Adrenal gland (tissue), 5 donors: ENCODE results near the gene PLEKHA6.

Source experiments
- CTCF ChIP-seq, 6 experiments: fragments of 450-650 bp in 4 of 6; fragments of 200-600 bp in 2 of 6; sonication (generic) in 1 of 6; IDR thresholded peaks; 1 replicate in 5 of 6; 2 replicates in 1 of 6; pipeline versions ENCODE4 v1.5.1 to v1.8.0; 2016 to 2021; ENCODE audit warnings: antibody characterized with exemption in 6 of 6, mild to moderate bottlenecking in 2 of 6, moderate library complexity in 1 of 6
- POLR2A ChIP-seq, 2 donors: fragments of 450-650 bp; IDR thresholded peaks; one replicate each; pipeline ENCODE4 v1.6.1; 2017; ENCODE audit warnings: antibody characterized with exemption in 2 of 2, mild to moderate bottlenecking in 2 of 2, moderate library complexity in 1 of 2
- donor health status: DM: no; HTN: no; CAD: no.

- TF ChIP-seq CTCF (IDR thresholded peaks at IDR 0.05) (no peak), POLR2A (IDR thresholded peaks at IDR 0.05) (no peak)
Measured at GRCh38 chr1:204402391-204402790, 42.7 kb upstream of the PLEKHA6 start.
